ENCODE results near the gene TNS3. TPM values are rescaled to one million over a fixed set of nuclear protein-coding genes. Genes with fewer than 3 reads are reported as not detected.

TNS3 gene
- total RNA-seq, 1 experiment from 2014 or later, result 9.5 TPM

- no peak overlapping the region for H3K9ac ChIP-seq (ENCODE audit: extremely low read depth, insufficient read length, low read length)
- Mint-ChIP-seq H3K27me3 (ENCODE audit: low read depth) (no peaks in the 10 kb centered on the region), H3K9me3 (no peaks in the 10 kb centered on the region), H3K4me1 (peaks cover 7 to 13% of the 10 kb centered on the region in 2 experiments), H3K36me3 (ENCODE audit: insufficient read depth in 1 of 3, low read depth in 3 of 3) (no peaks in the 10 kb centered on the region; a peak in 2 of 7 replicates), H3K27ac (peak overlapping the region in 1 of 3 experiments; percentile 67; a peak in 1 of 7 replicates), H3K4me3 (no peak overlapping the region)
- H3K14ac ChIP-seq (ENCODE audit: insufficient read depth, low read length), result no peak overlapping the region
- no peak for DNase-seq
- H2BK20ac ChIP-seq (ENCODE audit: low read depth, low read length, poor library complexity, severe bottlenecking), result no peak overlapping the region
- H4K5ac ChIP-seq (ENCODE audit: insufficient read length, low read depth, low read length), result no peak overlapping the region
- no peak overlapping the region for H3T11ph ChIP-seq (ENCODE audit: low read length)
- H2AK5ac ChIP-seq (ENCODE audit: insufficient read length, low read length), result no peak overlapping the region
- H3K4me2 ChIP-seq (ENCODE audit: insufficient read depth, insufficient read length, low read length), result no peak overlapping the region
- no peak for TF ChIP-seq CTCF (conservative IDR thresholded peaks at IDR 0.05)
- H3K56ac ChIP-seq (ENCODE audit: insufficient read length, low read depth, low read length), result no peak overlapping the region
- no peak overlapping the region for H2BK5ac ChIP-seq (ENCODE audit: insufficient read length, low read length)
- H4K91ac ChIP-seq (ENCODE audit: insufficient read length, low read depth, low read length), result no peak overlapping the region
- H2BK15ac ChIP-seq (ENCODE audit: low read depth, low read length), result no peak overlapping the region
- no CpG with 5 or more reads among the region's 3 CpGs for WGBS (ENCODE audit: extremely low coverage, insufficient read length, low lambda C conversion rate)
- no peak overlapping the region for H3K27ac ChIP-seq (ENCODE audit: insufficient read length, low read depth, low read length)
- no peak overlapping the region for H3K23ac ChIP-seq (ENCODE audit: insufficient read length, low read depth, low read length)
- H4K8ac ChIP-seq (replicated peaks; ENCODE audit: insufficient read length, low read depth, low read length), result no peak overlapping the region
- no peak overlapping the region for H2BK12ac ChIP-seq (ENCODE audit: insufficient read length, low read depth, low read length)
- H2BK120ac ChIP-seq (ENCODE audit: low read depth, low read length, poor library complexity, severe bottlenecking), result no peak overlapping the region
- H3K79me2 ChIP-seq (ENCODE audit: insufficient read depth, low read length), result no peaks in the 10 kb centered on the region
- H3K23me2 ChIP-seq (ENCODE audit: insufficient read length, low read depth, low read length, poor library complexity, severe bottlenecking), result no peaks in the 10 kb centered on the region
- no peak overlapping the region for H2AFZ ChIP-seq (ENCODE audit: low read length)
- H3K9me3 ChIP-seq (ENCODE audit: control insufficient read depth, low read depth, low read length), result no peaks in the 10 kb centered on the region
- H3K4me1 ChIP-seq (ENCODE audit: insufficient read depth, low read length), result no peaks in the 10 kb centered on the region
- no peaks in the 10 kb centered on the region for H3K27me3 ChIP-seq (ENCODE audit: insufficient read depth, low read length)
- no peak overlapping the region for H3K18ac ChIP-seq (ENCODE audit: insufficient read length, low read depth, low read length)
- H3K4ac ChIP-seq (ENCODE audit: low read depth, low read length), result no peak overlapping the region
- no peaks in the 10 kb centered on the region for H3K79me1 ChIP-seq (ENCODE audit: insufficient read depth, low read depth, low read length, poor library complexity, severe bottlenecking)
- no peaks in the 10 kb centered on the region for H4K20me1 ChIP-seq (ENCODE audit: control insufficient read depth, insufficient read depth, insufficient read length)
Observed at GRCh38 chr7:47302560-47302959, 279.4 kb downstream of the TNS3 start.
